NCI-H510A treated with DMSO at 0.1 percent for 48 hours (cell line): Measurements from ENCODE around the gene TNN.
"Not testable (repeated sequence)": the region's sequence is repeated elsewhere in the genome, so short reads cannot be mapped to it uniquely, and the experiment has no call there.

Experiments
- DNase-seq: peaks from one replicate; lab custom pipeline; 2025; lab: John Stamatoyannopoulos, UW

The TNN gene

DNA sequence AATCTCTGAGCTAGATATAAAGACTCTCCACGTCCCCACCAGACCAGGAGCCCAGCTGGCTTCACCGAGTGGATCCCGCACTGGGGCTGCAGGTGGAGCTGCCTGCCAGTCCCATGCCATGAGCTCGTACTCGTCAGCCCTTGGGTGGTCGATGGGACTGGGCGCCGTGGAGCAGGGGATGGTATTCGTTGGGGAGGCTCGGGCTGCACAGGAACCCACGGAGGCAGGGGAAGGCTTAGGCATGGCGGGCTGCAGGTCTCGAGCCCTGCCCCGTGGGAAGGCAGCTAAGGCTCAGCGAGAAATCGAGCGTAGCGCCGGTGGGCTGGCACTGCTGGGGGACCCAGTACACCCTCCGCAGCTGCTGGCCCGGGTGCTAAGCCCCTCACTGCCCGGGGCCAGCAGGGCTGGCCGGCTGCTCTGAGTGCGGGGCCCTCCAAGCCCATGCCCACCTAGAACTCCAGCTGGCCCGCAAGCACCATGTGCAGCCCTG is 40.7 kb downstream of the TNN start:
- DNase-seq: not testable (repeated sequence)

DNA sequence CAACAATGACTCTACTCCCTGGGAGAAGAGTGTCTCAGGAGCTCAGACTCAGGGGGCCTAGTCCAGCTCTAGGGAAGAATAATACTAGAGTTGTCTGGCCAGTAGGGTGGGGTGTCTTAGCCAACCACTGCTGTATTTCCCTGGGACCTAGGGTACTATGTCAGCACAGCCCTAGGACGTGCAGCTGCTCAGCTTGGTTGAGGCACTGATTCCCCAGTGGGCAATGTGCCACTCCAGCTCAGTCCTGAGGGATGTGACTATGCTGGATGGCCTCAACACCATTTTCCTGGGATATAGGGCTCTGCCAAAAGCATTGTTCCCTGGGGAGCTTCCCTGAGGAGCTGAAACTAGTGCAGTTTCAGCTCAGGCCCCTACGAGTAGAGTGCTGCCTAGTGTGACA is 47.4 kb downstream of the TNN start:
- no peak for DNase-seq

DNA sequence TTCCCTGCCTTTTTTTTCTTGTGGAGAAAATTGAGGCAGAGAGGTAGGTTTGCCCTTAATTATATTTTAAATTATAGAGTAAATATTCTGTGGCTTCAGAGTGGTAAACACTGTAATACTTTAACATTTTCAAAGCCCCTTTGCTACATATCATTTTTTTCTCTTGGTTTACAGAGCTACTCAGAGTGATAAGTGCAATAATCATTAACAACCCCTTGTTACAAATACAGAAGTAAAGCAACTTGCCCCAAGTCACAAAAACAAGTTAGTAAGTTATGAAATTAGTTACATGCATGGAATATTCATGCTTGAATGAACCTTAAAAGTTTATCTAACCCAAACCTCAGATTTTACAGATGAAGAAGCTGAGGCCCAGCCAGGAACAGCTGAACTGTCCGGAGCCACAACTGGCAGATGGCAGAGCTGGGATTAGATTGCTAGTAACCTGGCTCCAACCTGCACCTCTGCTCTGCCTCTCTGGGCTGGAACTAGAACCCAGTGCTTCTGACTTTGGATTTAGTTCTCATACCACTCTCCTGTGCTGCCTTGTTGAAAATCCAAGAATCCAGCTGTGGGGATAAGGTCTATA is 48.7 kb downstream of the TNN start:
- DNase-seq: no peak

DNA sequence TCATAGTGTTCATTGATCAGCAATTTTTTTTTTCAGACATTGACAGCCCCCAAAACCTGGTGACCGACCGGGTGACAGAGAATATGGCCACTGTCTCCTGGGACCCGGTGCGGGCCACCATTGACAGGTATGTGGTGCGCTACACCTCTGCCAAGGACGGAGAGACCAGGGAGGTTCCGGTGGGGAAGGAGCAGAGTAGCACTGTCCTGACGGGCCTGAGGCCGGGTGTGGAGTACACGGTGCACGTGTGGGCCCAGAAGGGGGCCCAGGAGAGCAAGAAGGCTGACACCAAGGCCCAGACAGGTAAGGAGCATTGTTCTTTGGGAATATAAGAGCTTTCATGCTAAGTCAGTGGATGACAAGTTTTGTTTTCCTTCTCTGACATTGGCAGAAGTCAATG is 49.3 kb downstream of the TNN start:
- no peak for DNase-seq

DNA sequence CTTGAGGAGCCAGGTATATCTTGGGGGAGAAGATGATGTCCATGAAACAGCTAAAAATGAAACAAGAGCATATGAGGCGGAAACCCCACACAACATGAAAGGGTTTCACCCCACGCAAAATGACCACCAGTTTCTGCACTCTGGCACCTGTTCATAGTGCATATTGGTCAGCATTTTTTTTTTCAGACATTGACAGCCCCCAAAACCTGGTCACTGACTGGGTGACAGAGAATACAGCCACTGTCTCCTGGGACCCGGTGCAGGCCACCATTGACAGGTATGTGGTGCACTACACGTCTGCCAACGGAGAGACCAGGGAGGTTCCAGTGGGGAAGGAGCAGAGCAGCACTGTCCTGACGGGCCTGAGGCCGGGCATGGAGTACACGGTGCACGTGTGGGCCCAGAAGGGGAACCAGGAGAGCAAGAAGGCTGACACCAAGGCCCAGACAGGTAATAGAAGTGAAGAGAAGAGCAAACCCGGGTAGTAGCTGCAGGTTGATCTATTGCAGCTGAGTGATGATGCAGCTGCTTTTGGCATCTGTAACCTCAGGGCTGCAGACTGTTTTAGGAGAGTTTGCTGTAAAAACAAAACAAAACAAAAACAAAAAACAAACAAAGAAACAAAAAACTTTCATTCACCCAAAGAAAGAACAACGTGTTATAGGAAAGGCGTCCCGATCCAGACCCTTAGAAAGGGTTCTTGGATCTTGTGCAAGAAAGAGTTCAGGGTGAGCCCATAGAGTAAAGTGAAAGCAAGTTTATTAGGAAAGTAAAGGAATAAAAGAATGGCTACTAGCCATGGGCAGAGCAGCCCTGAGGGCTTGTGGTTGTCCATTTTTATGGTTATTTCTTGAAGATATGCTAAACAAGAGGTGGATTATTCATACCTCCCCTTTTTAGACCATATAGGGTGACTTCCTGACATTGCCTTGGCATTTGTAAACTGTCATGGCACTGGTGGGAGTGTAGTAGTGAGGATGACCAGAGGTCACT is 51.0 kb downstream of the TNN start:
- DNase-seq: no peak

DNA sequence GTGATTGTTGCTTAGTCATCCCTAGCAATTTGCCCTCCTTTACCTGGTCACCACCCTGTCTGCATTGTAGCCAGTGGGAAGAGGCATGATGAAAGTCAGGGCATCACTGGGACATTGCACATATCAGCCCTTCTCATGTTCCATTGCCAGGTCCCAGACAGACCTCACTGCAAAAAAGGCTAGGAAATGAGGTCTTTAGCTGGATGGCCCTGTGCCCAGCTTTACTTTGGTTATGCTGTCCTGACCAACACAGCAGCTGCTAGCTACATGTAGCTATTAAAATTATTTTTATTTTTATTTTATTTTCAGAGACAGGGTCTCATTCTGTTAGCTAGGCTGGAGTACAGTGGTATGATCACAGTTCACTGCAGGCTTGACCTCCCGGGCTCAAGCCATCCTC is 52.9 kb downstream of the TNN start:
- DNase-seq: no peak

DNA sequence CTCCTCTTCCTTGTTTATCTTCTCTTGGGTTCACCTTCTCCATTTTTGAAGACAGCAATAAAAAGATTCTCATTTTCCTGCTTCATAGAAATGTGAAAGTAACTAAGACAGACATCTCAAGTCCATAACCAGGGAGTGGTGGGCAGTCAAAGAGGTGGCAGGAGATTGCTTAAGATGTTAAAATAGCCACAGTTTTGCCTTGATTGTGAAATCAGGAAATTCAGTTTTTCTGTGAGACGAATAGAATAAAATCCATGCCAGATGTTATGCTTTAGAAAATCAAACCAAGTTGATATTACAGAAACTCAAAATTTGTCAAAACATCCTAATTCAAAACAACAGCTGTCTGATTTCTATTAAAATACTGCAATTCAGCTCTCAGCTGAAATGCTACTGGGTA is 57.2 kb downstream of the TNN start:
- DNase-seq: no peak

DNA sequence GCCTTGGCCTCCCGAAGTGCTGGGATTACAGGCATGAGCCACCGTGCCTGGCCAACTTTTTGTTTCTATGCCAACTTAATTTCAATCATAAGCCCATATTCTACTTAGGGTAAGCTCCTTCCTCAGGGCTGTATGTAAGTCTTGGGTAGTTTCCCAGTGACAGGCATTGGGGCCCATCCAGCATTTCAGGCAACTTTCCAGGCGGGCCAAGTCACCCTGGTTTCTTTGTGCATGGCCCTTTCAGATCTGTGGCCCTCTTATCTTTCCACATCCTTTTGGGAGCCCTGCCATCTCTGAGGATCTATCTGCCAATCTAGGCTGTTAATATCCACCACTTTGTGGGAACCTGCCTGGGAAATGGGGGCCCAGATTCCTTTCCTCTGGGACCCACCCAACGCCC is 58.7 kb downstream of the TNN start:
- DNase-seq: no peak

DNA sequence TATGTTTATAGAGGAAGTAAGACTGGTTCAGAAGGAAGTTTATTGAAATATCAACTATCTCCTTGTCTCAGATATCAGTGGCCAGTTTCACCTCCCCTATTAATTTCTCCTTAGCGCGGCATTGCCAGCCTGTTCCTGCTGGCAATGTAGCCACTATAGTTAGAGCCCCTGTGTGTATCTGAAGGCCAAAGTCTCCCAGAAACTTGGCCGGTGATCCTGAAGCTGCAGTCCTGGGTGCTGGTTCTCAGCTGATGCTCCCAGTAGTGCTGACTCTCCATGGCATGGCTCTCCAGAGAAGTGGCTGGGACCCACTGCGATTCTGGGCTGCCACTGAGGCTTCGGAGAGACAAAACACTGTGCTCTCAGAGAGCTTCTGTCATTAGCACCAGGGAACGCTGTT is 59.9 kb downstream of the TNN start:
- no peak for DNase-seq

DNA sequence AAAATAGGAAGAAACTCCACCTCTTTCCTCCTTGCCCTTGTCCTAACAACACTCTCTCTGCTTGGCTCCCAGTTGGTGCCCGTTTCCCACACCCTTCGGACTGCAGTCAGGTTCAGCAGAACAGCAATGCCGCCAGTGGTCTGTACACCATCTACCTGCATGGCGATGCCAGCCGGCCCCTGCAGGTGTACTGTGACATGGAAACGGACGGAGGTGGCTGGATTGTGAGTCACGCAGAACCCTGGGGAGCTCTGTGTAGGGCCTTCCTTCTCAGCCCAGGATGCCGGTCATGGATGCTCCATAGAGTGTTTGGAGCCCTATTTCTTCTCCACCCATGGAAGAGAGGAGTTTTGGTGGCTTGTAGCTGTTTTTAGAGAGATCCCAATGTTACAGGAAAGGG is 60.9 kb downstream of the TNN start:
- no peak for DNase-seq

DNA sequence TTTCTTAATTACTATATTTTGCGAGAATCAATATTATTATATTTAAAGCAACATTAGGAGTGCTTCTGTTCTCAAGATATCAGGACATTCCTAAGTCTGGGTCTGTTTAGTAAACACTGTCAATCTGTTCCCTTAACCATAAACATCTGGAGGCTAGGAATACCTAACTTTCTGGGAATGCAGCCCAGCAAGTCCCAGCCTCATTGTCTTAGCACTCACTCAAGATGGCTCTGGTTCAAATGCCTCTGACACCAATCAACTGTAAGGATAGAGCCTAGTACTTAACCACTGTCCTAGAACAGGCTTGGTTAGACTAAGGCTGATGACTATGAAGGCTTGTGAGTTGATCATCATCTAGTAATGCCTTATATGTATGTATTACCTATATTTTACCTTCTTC is 61.5 kb downstream of the TNN start:
- DNase-seq: no peak

DNA sequence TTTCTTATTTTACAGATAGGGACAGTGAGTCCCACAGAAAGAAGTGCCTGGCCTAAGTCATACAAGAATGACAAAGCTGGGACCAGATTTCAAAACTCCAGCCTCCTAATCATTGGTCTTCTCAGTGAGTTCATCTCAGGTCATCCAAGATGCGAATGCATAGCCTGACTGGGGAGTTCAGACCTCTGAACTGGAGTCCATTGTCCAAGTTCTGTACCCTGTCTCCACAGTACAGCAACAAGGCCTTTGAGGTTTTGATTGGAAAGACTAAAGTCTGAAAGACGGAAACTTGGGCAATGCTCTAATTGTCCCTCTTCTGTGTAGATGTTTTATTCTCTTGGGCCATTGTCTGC is 62.0 kb downstream of the TNN start:
- no peak for DNase-seq

DNA sequence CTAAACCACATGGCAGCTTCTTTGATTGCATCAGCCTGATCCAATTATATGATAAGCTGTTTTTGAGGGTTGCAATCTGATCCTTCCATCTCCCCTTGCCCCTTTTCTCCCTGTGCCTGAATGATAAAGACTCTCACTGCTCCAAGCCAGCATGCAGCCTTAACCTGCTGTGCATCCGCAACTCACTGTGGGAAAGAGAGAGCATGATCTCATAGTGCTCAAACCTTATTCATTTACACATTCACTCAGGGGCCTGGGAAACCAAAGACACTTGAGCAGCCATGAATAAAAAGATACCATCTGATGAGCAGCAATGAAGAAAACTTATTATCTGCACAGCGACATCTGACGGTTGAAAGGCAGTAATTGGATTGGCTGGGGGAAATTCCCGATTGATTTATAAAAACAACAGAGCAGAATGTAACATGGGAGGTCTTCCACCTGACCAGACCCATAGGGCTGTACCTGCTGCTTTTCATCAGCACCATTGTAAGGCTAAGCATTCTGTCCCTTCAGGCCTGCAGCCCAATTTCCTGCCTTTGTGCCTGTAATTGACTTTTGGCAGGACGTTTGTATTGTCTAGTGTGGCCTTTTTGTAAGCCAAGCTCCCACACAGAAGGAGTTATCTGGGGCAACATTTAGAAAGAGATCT is 62.5 kb downstream of the TNN start:
- DNase-seq: no peak

DNA sequence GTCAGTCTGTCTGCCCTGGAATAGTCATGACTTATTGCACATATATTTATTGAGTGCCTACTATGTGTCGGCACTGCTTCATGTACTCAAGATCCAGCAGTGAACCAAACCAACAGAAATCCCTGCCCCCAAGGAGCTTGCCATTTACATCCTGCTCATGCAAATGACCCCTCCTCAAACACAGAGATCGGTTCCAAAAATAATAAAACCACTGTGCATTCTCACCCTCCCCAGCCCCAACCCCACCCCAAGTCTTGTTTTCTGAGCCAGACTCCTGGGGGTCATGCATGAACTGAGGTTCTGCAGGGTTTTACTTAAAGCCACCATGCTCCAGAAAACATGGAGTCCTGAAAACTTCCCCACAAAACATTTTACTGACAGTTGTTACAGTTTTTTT is 63.0 kb downstream of the TNN start:
- DNase-seq: no peak

DNA sequence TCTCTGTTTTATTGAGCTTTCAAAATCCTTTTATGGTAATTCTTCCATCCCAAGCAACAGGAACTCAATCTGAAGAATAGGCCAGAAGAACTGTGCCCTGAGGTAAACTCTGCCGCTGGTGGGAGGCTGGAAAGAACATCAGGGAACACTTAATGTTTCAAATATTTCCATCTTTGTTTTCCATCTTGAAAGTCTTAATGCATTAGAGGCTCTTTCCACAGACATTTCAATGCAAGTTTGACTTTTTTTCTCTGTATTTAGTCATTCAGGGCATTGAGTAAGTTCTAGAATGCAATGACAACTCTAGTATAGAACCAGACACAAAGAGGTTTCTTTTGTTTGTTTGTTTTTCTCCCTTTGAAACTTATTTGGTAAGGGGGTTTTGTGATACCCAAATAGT is 63.5 kb downstream of the TNN start:
- DNase-seq: no peak

DNA sequence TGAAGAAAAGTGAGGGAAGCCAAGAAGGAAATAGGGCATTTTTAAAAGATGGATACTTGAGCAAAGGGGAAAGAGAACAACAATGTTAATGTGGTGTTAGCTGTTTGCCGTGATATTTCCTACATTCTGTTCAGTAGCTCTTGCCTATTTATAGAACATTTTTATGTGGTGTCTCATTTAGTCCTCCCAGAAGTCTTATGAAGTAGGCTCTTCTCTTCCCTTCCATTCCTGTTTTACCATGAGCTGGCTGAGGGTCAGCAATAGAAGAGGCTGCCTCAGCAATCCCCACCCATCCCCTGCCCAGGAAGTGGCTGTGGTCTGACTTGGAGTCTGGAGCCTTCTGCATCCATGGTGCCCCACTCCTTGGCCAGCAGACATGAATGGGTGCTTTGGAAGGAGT is 64.8 kb downstream of the TNN start:
- no peak for DNase-seq

DNA sequence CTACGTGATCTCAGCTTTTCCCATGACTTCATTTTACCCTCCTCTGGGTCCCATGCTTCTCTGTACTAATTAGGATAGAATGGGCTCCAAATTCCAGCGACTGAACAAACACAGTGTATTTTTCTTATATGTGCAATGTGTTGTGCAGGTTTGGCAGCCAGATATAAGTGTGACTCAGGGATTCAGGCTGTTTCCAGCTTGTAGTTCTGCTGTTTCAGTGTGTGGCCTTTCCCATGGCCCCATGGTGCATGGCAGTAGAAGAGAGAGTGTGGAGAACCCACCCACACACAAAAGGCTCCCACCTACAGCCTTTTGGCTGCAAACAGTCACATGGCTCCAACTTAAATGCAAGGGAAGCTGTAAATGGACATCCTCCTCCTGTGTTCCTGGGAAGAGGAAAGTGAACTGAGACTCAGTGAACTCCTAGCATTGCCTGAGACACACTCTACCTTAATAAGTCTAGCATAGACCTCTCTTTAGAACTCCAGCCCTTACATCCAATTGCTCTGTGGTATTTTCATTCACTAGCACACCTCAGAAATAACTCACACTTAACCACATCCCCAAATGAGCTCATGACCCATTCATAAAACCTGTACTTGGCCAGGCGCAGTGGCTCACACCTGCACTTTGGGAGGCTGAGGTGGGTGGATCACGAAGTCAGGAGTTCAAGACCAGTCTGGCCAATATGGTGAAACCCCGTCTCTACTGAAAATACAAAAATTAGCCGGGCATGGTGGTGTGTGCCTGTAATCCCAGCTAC is 66.2 kb downstream of the TNN start:
- DNase-seq: no peak

DNA sequence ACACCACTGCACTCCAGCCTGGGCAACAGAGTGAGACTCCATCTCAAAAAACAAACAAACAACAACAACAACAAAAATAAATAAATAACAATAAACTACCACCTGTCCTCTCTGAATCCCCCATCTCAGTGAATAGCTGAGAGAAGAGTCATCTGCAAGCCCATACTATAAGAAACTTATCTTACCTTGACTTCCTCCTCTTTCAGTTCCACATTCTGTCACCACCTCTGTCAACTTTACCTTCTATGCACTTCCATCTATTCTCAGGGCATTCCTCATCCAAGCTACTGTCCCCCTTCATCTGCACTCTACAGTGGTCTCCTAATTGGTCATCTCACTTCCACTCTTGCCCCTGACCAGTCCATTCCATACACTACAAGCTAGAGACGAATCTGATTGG is 66.9 kb downstream of the TNN start:
- DNase-seq: no peak

DNA sequence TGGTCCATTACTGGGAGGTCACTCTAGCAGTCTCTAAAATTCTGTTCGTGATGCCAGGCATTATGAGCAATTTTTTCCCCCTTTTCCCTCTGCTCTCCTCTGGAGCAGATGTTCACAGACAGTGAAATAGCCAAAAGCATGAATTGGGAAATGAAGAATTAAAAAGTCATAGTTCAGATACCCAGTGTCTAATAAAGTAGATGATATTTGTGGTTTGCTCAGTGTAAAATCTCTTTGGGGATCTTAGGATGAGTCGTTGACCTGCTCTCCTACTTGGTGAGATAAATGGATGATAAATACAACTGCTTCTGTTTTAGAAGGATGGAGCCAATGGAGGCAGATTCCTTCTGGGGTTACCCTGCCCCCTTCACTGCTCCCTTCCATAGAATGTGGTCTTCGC is 68.6 kb downstream of the TNN start:
- DNase-seq: no peak

DNA sequence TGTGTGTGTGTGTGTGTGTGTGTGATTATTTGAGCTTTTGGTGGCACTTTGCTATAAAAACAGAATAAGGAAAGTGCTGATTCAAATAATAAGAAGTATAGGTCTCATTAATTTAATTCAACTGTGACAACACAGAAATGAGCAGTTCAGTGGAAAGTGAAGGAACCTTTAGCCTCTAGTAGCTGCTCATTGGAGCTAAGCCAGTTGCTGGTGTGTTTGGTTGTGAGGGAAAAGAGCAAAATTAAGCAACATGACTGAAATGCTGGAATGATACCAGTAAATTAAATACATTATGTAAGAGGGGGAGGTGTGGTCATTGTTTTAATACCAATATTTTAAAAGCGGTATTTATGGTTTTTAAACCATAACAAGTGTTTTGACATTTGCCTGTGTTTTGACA is 69.7 kb downstream of the TNN start:
- DNase-seq: no peak

DNA sequence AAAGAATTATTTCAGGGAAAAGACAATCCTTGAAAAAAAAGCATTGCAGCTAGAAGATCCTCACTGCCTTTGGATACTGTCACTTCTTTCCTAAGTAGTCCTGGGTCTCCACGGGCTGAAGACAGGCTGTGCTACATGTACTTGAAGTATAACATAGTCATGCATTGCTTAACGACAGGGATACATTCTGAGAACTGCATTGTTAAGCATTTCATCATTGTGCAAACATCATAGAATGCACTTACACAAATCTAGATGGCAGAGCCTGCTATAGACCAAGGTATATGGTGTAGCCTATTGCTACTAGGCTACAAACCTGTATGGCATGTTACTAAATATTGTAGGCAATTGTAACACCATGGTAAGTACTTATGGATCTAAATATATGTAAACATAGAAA is 70.9 kb downstream of the TNN start:
- no peak for DNase-seq

DNA sequence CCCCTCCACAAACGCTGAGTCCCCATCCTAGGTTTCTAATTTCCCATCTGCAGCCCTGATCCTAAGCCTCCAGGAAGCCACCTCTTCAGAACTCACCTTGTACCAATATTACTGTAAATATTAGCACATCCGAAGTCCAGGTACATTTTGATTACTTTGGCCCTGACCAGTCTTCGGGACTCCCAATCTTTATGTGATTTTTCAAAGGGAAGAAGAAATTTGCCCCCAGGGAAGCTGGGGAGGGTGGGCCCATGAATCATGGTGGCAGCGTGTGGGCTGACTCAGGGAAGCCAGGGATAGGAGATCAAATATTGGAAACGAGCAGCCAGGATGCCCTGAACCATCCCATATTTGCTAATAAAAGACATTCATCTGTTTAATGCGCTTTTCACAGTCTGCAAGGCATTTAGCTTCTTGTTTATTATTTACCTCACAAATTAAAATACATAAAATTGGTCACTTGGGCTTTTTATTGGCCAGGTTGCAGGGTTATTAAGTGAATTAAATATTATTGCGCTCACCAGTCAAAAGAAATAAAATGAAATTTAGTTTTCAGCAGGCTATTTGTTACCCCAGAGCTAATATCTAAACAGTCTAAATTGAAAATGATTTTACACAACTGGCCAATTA is 78.4 kb downstream of the TNN start:
- DNase-seq: no peak
